ENCODE results near the gene UBE2B. TPM values are rescaled to one million over a fixed set of nuclear protein-coding genes. Genes with fewer than 3 reads are reported as not detected.
A peak's percentile ranks its signal among the peaks of the same experiment; 100 is the strongest.
"Not testable (repeated sequence)": the region's sequence is repeated elsewhere in the genome, so short reads cannot be mapped to it uniquely, and the experiment has no call there.

UBE2B gene
- total RNA-seq, 1 donor from 2014 or later: 68.3 TPM

DNA sequence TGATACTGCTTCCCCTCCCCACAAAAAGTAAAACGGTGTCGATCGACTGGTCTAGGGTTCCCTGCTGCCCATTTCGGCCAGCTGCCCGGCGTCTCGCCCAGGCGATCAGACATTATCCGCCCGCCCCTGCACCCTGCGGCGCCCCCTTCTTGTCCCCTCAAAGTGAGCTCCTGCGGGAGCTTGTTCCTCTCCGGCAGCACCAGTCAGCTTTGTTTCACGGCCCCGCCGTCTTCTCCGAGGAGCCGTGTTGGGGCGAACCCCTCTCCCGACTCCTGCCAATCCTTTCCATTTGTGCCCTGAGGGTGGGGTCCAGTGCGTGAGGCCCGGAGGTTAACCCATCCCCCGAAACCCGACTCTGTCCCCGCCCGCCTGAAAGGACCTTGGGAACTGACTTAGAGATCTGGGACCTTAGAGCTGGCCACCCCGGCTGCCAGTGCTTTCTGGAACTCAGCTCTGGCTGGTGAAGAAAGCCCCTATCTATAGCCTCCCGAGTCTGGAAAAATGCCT, 518 bp downstream of the UBE2B start:
- DNase-seq (ENCODE audit: extremely low spot score in 2 of 2): peak in 1 of 2 donors; percentile 91
- peak overlapping the region; percentile 76 to 81 for H3K4me3 ChIP-seq
- H3K36me3 ChIP-seq: peaks cover 0 to 3% of the 10 kb centered on the region in 2 donors
- intact Hi-C loops (cut with DNase I): loop anchor here (1.0 kb wide), 1 partner anchor 153 kb away; the partner anchor contains the start of gene JADE2
- TF ChIP-seq, protein P1, sequence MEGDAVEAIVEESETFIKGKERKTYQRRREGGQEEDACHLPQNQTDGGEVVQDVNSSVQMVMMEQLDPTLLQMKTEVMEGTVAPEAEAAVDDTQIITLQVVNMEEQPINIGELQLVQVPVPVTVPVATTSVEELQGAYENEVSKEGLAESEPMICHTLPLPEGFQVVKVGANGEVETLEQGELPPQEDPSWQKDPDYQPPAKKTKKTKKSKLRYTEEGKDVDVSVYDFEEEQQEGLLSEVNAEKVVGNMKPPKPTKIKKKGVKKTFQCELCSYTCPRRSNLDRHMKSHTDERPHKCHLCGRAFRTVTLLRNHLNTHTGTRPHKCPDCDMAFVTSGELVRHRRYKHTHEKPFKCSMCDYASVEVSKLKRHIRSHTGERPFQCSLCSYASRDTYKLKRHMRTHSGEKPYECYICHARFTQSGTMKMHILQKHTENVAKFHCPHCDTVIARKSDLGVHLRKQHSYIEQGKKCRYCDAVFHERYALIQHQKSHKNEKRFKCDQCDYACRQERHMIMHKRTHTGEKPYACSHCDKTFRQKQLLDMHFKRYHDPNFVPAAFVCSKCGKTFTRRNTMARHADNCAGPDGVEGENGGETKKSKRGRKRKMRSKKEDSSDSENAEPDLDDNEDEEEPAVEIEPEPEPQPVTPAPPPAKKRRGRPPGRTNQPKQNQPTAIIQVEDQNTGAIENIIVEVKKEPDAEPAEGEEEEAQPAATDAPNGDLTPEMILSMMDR (IDR thresholded peaks at IDR 0.05): no peak
- TF ChIP-seq POLR2AphosphoS5 (IDR thresholded peaks at IDR 0.05; ENCODE audit: insufficient read depth in 1 of 2, low read depth in 1 of 2) (no peak), POLR2A (IDR thresholded peaks at IDR 0.05) (no peak)
- H3K4me1 ChIP-seq: peaks cover 37% of the 10 kb centered on the region
- peak overlapping the region; percentile 99 for H3K27ac ChIP-seq
- H3K27me3 ChIP-seq: no peaks in the 10 kb centered on the region
- no peaks in the 10 kb centered on the region for H3K9me3 ChIP-seq

DNA sequence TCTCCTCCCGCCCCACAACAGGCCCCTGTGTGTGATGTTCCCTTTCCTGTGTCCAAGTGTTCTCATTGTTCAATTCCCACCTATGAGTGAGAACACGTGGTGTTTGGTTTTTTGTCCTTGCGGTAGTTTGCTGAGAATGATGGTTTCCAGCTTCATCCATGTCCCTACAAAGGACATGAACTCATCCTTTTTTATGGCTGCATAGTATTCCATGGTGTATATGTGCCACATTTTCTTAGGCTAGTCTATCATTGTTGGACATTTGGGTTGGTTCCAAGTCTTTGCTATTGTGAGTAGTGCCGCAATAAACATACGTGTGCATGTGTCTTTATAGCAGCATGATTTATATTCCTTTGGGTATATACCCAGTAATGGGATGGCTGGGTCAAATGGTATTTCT, 2.3 kb downstream of the UBE2B start:
- H3K9me3 ChIP-seq; DNase-seq (ENCODE audit: extremely low spot score in 2 of 2); H3K27ac ChIP-seq; intact Hi-C loops (cut with DNase I); H3K27me3 ChIP-seq: not testable (repeated sequence)
- Histone ChIP-seq H3K4me1 (peaks cover 43% of the 10 kb centered on the region), H3K4me3 (peak overlapping the region in 1 of 2 donors; percentile 76), H3K36me3 (peaks cover 0 to 14% of the 10 kb centered on the region in 2 donors)

DNA sequence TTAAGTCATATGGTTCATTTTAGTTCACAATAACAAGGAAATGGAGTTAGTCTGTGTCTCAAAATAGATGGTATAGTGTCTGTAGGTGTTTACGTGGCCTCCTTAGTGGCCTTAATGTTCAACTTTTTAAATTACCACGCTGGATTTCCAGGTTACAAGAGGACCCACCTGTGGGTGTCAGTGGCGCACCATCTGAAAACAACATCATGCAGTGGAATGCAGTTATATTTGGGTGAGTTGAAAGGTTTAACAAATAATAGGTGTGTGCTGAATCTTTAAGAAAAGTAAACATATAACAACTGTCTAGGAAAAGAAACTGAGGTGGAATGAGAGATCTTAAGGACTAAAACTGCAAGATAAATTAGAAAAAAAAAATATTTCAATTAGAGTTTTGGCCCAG, 2.9 kb downstream of the UBE2B start:
- intact Hi-C loops (cut with DNase I): no loop called here
- Histone ChIP-seq H3K27ac (no peak overlapping the region), H3K4me3 (peak overlapping the region in 1 of 2 donors; percentile 1), H3K27me3 (no peaks in the 10 kb centered on the region), H3K36me3 (peaks cover 0 to 16% of the 10 kb centered on the region in 2 donors), H3K9me3 (no peaks in the 10 kb centered on the region), H3K4me1 (peaks cover 43% of the 10 kb centered on the region)
- TF ChIP-seq, protein P1 (IDR thresholded peaks at IDR 0.05): no peak
- TF ChIP-seq POLR2A (IDR thresholded peaks at IDR 0.05) (no peak), POLR2AphosphoS5 (IDR thresholded peaks at IDR 0.05; ENCODE audit: insufficient read depth in 1 of 2, low read depth in 1 of 2) (no peak)
- DNase-seq (ENCODE audit: extremely low spot score in 2 of 2): no peak

DNA sequence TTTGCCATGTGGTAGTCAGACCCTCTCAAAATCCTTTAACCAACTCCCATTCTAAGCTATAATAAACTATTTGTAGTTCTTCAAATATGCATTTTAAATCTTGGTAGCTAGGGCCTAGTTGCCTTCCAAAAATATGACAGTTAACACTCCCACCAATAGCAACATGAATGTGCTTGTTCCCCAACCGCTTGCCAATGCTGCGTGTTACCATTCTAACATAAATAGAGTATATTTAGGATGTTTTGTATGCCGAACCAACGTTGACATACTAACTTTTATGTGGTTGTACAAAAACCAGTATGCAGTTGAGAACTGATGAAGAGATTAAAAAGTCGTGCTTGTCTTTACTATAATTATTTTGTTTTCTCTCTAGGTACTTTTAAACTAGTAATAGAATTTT, 9.0 kb downstream of the UBE2B start:
- intact Hi-C loops (cut with DNase I): no loop called here
- H3K36me3 ChIP-seq: peaks cover 0 to 65% of the 10 kb centered on the region in 2 donors
- TF ChIP-seq, protein P1 (IDR thresholded peaks at IDR 0.05): no peak
- TF ChIP-seq POLR2A (IDR thresholded peaks at IDR 0.05): no peak
- TF ChIP-seq POLR2AphosphoS5 (IDR thresholded peaks at IDR 0.05; ENCODE audit: insufficient read depth in 1 of 2, low read depth in 1 of 2): no peak

DNA sequence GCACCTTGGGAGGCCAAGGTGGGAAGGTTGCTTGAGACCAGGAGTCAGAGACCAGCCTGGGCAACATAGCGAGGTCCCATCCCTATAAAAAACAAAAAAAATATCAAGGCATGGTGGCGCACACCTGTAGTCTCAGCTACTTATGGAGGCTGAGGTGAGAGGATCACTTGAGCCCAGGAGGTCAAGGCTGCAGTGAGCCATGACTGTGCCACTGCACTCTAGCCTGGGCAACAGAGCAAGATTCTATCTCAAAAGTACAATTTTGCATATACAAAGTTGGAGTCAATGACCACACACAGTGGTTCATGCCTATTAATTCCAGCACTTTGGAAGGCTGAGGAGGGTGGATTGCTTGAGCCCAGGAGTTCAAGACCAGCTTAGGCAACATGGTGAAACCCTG, 10.8 kb downstream of the UBE2B start:
- peaks cover 0 to 77% of the 10 kb centered on the region in 2 donors for H3K36me3 ChIP-seq
- H3K27me3 ChIP-seq; H3K4me3 ChIP-seq; H3K9me3 ChIP-seq; H3K27ac ChIP-seq; intact Hi-C loops (cut with DNase I); DNase-seq (ENCODE audit: extremely low spot score in 2 of 2); H3K4me1 ChIP-seq: not testable (repeated sequence)

More for the DNA sequence above, 9.0 kb downstream of the UBE2B start:
- H3K4me3 ChIP-seq: no peak overlapping the region
- no peak for DNase-seq (ENCODE audit: extremely low spot score in 2 of 2)
- no peaks in the 10 kb centered on the region for H3K9me3 ChIP-seq
- H3K27me3 ChIP-seq: no peaks in the 10 kb centered on the region
- no peak overlapping the region for H3K27ac ChIP-seq
- peaks cover 11% of the 10 kb centered on the region for H3K4me1 ChIP-seq

DNA sequence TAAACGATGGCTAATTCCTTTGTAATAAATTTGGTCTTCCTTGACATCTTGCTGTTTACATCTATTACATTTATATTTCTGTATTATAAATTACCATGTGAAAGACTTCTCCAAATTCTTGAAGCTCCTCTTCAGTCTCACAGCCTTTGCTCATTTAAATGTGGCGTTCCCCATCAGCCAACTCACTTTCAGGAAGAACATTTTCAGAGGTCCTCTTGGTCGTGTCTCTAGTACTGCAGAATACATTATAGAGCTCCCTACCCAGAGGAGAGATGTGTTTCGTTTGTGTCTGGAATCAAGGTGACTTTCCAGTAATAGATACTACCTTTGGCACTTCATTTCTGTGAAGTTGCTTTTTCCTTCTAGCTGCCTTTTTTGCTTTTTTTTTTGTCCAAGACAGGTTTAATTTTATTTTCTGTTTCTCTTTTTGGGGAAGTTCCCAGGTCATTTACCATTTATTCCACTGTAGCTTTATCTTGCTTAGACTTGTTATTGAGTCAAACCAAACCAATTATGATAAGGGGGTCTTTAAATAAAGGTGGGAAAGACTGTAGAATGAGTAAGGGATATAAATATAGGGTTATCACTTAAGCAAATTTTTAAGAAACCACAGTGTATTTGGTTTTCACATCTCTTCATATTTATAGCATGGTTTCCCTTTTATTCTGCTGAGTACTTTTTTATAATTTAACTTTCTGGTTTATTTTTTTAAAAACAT, 12.8 kb downstream of the UBE2B start:
- Histone ChIP-seq H3K4me1 (no peaks in the 10 kb centered on the region), H3K27ac (no peak overlapping the region), H3K4me3 (no peak overlapping the region), H3K27me3 (no peaks in the 10 kb centered on the region), H3K9me3 (no peaks in the 10 kb centered on the region), H3K36me3 (peaks cover 0 to 80% of the 10 kb centered on the region in 2 donors)
- DNase-seq (ENCODE audit: extremely low spot score in 2 of 2): no peak
- intact Hi-C loops (cut with DNase I): no loop called here
- TF ChIP-seq POLR2AphosphoS5 (IDR thresholded peaks at IDR 0.05; ENCODE audit: insufficient read depth in 1 of 2, low read depth in 1 of 2) (no peak), POLR2A (IDR thresholded peaks at IDR 0.05) (no peak)
- TF ChIP-seq, protein P1 (IDR thresholded peaks at IDR 0.05): no peak
